ENCODE measurements around the gene TMEM191B.
"Not testable (repeated sequence)": the region's sequence is repeated elsewhere in the genome, so short reads cannot be mapped to it uniquely, and the experiment has no call there.

GRCh38 chr22:18551046-18551445 is 23.4 kb downstream of the TMEM191B start:
- TF ChIP-seq, protein P1, sequence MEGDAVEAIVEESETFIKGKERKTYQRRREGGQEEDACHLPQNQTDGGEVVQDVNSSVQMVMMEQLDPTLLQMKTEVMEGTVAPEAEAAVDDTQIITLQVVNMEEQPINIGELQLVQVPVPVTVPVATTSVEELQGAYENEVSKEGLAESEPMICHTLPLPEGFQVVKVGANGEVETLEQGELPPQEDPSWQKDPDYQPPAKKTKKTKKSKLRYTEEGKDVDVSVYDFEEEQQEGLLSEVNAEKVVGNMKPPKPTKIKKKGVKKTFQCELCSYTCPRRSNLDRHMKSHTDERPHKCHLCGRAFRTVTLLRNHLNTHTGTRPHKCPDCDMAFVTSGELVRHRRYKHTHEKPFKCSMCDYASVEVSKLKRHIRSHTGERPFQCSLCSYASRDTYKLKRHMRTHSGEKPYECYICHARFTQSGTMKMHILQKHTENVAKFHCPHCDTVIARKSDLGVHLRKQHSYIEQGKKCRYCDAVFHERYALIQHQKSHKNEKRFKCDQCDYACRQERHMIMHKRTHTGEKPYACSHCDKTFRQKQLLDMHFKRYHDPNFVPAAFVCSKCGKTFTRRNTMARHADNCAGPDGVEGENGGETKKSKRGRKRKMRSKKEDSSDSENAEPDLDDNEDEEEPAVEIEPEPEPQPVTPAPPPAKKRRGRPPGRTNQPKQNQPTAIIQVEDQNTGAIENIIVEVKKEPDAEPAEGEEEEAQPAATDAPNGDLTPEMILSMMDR (conservative IDR thresholded peaks at IDR 0.05) = not testable (repeated sequence)
- TF ChIP-seq ZFX (IDR thresholded peaks at IDR 0.05) = not testable (repeated sequence)
